NCI-H146 (cell line): ENCODE measurements around the gene ISG15.

ENCODE experiments used
- DNase-seq: peaks from one replicate; lab custom pipeline; 2025; lab: John Stamatoyannopoulos, UW

ISG15 gene

GRCh38 chr1:1061682-1062345 is 48.5 kb downstream of the ISG15 start:
- no peak for DNase-seq

- no peak for DNase-seq
Measured at GRCh38 chr1:1062348-1063163, 49.3 kb downstream of the ISG15 start.

- no peak for DNase-seq
Measured at GRCh38 chr1:1063261-1063944, 50.1 kb downstream of the ISG15 start.
